ENCODE measurements around the gene F7. TPM values are rescaled to one million over a fixed set of nuclear protein-coding genes. Genes with fewer than 3 reads are reported as not detected.

F7 gene
- total RNA-seq, 1 experiment from 2014 or later: 0.26 TPM

GRCh38 chr13:113119822-113120189, 14.2 kb downstream of the F7 start:
- ATAC-seq (no peak), DNase-seq (ENCODE audit: low spot score) (no peak)
- Mint-ChIP-seq H3K27me3 (ENCODE audit: low read depth) (no peaks in the 10 kb centered on the region; the same call in 1 of the 2 replicates), H3K4me3 (no peak overlapping the region), H3K9me3 (no peaks in the 10 kb centered on the region), H3K4me1 (peaks cover 9% of the 10 kb centered on the region), H3K36me3 (no peaks in the 10 kb centered on the region), H3K27ac (no peak overlapping the region)
- CTCF ChIA-PET: interaction anchor here (1.2 kb wide), 1 partner anchor 90 kb away, joined by 3 read pairs; no protein-coding TSS in a partner anchor
- TF ChIP-seq ETV6 (CRISPR knock-in tag; IDR thresholded peaks at IDR 0.05): no peak
- TF ChIP-seq, protein P1, sequence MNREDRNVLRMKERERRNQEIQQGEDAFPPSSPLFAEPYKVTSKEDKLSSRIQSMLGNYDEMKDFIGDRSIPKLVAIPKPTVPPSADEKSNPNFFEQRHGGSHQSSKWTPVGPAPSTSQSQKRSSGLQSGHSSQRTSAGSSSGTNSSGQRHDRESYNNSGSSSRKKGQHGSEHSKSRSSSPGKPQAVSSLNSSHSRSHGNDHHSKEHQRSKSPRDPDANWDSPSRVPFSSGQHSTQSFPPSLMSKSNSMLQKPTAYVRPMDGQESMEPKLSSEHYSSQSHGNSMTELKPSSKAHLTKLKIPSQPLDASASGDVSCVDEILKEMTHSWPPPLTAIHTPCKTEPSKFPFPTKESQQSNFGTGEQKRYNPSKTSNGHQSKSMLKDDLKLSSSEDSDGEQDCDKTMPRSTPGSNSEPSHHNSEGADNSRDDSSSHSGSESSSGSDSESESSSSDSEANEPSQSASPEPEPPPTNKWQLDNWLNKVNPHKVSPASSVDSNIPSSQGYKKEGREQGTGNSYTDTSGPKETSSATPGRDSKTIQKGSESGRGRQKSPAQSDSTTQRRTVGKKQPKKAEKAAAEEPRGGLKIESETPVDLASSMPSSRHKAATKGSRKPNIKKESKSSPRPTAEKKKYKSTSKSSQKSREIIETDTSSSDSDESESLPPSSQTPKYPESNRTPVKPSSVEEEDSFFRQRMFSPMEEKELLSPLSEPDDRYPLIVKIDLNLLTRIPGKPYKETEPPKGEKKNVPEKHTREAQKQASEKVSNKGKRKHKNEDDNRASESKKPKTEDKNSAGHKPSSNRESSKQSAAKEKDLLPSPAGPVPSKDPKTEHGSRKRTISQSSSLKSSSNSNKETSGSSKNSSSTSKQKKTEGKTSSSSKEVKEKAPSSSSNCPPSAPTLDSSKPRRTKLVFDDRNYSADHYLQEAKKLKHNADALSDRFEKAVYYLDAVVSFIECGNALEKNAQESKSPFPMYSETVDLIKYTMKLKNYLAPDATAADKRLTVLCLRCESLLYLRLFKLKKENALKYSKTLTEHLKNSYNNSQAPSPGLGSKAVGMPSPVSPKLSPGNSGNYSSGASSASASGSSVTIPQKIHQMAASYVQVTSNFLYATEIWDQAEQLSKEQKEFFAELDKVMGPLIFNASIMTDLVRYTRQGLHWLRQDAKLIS (CRISPR knock-in tag; IDR thresholded peaks at IDR 0.05; ENCODE audit: borderline replicate concordance): no peak
- TF ChIP-seq, protein P2, sequence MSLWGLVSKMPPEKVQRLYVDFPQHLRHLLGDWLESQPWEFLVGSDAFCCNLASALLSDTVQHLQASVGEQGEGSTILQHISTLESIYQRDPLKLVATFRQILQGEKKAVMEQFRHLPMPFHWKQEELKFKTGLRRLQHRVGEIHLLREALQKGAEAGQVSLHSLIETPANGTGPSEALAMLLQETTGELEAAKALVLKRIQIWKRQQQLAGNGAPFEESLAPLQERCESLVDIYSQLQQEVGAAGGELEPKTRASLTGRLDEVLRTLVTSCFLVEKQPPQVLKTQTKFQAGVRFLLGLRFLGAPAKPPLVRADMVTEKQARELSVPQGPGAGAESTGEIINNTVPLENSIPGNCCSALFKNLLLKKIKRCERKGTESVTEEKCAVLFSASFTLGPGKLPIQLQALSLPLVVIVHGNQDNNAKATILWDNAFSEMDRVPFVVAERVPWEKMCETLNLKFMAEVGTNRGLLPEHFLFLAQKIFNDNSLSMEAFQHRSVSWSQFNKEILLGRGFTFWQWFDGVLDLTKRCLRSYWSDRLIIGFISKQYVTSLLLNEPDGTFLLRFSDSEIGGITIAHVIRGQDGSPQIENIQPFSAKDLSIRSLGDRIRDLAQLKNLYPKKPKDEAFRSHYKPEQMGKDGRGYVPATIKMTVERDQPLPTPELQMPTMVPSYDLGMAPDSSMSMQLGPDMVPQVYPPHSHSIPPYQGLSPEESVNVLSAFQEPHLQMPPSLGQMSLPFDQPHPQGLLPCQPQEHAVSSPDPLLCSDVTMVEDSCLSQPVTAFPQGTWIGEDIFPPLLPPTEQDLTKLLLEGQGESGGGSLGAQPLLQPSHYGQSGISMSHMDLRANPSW (CRISPR knock-in tag; conservative IDR thresholded peaks at IDR 0.05; ENCODE audit: low read depth): no peak
- POLR2A ChIA-PET: no interaction called here

DNA sequence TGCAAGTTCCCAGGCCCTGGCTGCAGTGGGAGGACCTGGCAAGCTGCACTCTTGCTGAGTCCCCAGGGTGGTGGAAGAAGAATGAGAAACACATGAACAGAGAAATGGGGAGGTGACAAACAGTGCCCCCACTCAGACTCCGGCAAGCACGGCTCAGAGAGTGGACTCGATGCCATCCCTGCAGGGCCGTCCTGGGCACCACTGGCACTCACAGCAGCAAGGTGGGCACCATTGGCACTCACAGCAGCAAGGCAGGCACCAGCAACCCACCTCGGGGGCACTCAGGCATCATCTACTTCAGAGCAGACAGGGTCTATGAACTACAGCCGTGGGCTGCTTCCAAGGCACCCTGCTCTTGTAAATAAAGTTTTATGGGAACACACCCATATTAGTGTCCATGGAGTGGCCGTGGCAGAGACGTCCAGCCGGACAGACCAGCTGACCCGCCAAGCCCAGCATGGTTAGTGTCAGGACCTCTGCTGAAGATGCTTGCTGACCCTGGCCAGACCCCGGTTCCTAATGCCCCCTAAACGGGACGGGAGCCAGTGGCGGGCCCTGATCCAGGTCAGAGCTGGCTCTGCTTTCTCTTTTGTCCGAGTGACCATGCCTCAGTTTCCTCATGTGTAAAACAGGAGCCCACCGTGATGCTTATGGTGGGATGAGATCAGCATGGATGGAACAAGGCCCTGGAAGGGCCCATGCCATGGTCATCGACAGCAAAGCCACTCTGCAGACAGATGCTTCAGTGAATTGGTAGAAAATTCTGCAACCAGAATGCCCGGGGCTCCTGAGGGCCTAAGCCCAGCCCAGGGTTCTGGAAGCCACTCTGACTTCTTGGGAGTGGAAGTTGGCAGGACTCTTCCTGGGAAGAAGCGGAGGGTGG, 14.9 kb downstream of the F7 start:
- H3K27me3 Mint-ChIP-seq (ENCODE audit: low read depth): no peaks in the 10 kb centered on the region; the same call in 1 of the 2 replicates
- ChIA-PET POLR2A (no interaction called here), CTCF (interaction anchor here (1.2 kb wide), 1 partner anchor 91 kb away, joined by 3 read pairs; no protein-coding TSS in a partner anchor)
- no peaks in the 10 kb centered on the region for H3K9me3 Mint-ChIP-seq
- no peak overlapping the region for H3K4me3 Mint-ChIP-seq
- no peak overlapping the region for H3K27ac Mint-ChIP-seq
- no peaks in the 10 kb centered on the region for H3K36me3 Mint-ChIP-seq
- DNase-seq (ENCODE audit: low spot score): no peak
- ATAC-seq: no peak
- peaks cover 9% of the 10 kb centered on the region for H3K4me1 Mint-ChIP-seq
- no peak for TF ChIP-seq PREB (CRISPR knock-in tag; IDR thresholded peaks at IDR 0.05; ENCODE audit: borderline replicate concordance)
- no peak for TF ChIP-seq TP53 (CRISPR knock-in tag; IDR thresholded peaks at IDR 0.05)
- TF ChIP-seq RELA (CRISPR knock-in tag; IDR thresholded peaks at IDR 0.05; ENCODE audit: borderline replicate concordance): no peak
- TF ChIP-seq ZNF219 (CRISPR knock-in tag; IDR thresholded peaks at IDR 0.05; ENCODE audit: borderline replicate concordance): no peak
- no peak for TF ChIP-seq NFYB (CRISPR knock-in tag; conservative IDR thresholded peaks at IDR 0.05; ENCODE audit: low read depth)
- no peak for TF ChIP-seq FOXP1 (CRISPR knock-in tag; IDR thresholded peaks at IDR 0.05; ENCODE audit: borderline replicate concordance)
- no peak for TF ChIP-seq ESRRA (CRISPR knock-in tag; IDR thresholded peaks at IDR 0.05; ENCODE audit: borderline replicate concordance)
- no peak for TF ChIP-seq SP1 (CRISPR knock-in tag; conservative IDR thresholded peaks at IDR 0.05)
- no peak for TF ChIP-seq ZNF281 (CRISPR knock-in tag; IDR thresholded peaks at IDR 0.05)
- TF ChIP-seq, protein P3, sequence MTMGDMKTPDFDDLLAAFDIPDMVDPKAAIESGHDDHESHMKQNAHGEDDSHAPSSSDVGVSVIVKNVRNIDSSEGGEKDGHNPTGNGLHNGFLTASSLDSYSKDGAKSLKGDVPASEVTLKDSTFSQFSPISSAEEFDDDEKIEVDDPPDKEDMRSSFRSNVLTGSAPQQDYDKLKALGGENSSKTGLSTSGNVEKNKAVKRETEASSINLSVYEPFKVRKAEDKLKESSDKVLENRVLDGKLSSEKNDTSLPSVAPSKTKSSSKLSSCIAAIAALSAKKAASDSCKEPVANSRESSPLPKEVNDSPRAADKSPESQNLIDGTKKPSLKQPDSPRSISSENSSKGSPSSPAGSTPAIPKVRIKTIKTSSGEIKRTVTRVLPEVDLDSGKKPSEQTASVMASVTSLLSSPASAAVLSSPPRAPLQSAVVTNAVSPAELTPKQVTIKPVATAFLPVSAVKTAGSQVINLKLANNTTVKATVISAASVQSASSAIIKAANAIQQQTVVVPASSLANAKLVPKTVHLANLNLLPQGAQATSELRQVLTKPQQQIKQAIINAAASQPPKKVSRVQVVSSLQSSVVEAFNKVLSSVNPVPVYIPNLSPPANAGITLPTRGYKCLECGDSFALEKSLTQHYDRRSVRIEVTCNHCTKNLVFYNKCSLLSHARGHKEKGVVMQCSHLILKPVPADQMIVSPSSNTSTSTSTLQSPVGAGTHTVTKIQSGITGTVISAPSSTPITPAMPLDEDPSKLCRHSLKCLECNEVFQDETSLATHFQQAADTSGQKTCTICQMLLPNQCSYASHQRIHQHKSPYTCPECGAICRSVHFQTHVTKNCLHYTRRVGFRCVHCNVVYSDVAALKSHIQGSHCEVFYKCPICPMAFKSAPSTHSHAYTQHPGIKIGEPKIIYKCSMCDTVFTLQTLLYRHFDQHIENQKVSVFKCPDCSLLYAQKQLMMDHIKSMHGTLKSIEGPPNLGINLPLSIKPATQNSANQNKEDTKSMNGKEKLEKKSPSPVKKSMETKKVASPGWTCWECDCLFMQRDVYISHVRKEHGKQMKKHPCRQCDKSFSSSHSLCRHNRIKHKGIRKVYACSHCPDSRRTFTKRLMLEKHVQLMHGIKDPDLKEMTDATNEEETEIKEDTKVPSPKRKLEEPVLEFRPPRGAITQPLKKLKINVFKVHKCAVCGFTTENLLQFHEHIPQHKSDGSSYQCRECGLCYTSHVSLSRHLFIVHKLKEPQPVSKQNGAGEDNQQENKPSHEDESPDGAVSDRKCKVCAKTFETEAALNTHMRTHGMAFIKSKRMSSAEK (CRISPR knock-in tag; IDR thresholded peaks at IDR 0.05; ENCODE audit: borderline replicate concordance): no peak
- TF ChIP-seq GTF2I (CRISPR knock-in tag; conservative IDR thresholded peaks at IDR 0.05): no peak
- TF ChIP-seq GRHL2 (CRISPR knock-in tag; IDR thresholded peaks at IDR 0.05; ENCODE audit: insufficient replicate concordance, severe bottlenecking): no peak
- no peak for TF ChIP-seq PRRX2 (CRISPR knock-in tag; IDR thresholded peaks at IDR 0.05)
- no peak for TF ChIP-seq ATF1 (CRISPR knock-in tag; IDR thresholded peaks at IDR 0.05)

Measured in WTC11 (cell line).